ENCODE results near the gene FNIP2. TPM values are rescaled to one million over a fixed set of nuclear protein-coding genes. Genes with fewer than 3 reads are reported as not detected.

FNIP2 gene
- total and polyA plus RNA-seq, 10 of the 15 experiments (the other 5 are each of a cell fraction or from before 2014, with no cell fraction given) = 0.03 to 0.38 (median 0.15) TPM

- TF ChIP-seq, protein P1, sequence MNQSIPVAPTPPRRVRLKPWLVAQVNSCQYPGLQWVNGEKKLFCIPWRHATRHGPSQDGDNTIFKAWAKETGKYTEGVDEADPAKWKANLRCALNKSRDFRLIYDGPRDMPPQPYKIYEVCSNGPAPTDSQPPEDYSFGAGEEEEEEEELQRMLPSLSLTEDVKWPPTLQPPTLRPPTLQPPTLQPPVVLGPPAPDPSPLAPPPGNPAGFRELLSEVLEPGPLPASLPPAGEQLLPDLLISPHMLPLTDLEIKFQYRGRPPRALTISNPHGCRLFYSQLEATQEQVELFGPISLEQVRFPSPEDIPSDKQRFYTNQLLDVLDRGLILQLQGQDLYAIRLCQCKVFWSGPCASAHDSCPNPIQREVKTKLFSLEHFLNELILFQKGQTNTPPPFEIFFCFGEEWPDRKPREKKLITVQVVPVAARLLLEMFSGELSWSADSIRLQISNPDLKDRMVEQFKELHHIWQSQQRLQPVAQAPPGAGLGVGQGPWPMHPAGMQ (IDR thresholded peaks at IDR 0.05; ENCODE audit: borderline replicate concordance) = no peak
These were observed 8.0 kb upstream of the FNIP2 start (continued) for GRCh38 chr4:158760866-158761265.

DNA sequence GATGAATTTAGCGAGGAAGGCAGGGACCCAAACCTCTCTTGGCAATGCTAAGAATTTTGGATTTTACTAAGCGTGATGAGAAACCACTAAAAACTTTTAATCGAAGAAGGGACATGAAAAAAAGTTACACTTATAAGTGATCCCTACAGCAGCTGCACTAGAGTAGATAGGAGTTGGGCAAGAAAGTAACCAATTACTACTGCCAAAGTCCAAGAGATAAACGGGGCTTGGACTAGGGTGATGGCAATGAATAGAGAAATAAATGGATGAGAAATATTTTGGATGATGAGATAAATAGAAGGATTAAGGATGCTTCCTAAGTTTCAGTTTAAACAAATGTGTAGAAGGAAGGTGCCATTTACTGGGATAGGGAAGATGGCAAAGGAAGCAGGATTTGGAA, 6.3 kb upstream of the FNIP2 start:
- Histone ChIP-seq H3K4me1 (ENCODE audit: control insufficient read depth, insufficient read depth, low read length) (no peaks in the 10 kb centered on the region), H3K4me2 (ENCODE audit: control insufficient read depth, insufficient read depth) (no peak overlapping the region), H3K36me3 (ENCODE audit: control insufficient read depth in 2 of 2, insufficient read depth in 2 of 2, low read length in 1 of 2) (no peaks in the 10 kb centered on the region), H4K20me1 (ENCODE audit: control insufficient read depth, insufficient read depth) (no peaks in the 10 kb centered on the region), H3K79me2 (ENCODE audit: control insufficient read depth, insufficient read depth, low read length) (no peaks in the 10 kb centered on the region), H3K4me3 (no peak overlapping the region), H3K27ac (ENCODE audit: control insufficient read depth, insufficient read depth) (no peak overlapping the region), H3K27me3 (replicated peaks in 1 of 2; ENCODE audit: control insufficient read depth in 2 of 2, insufficient read depth in 2 of 2, low read length in 1 of 2) (no peaks in the 10 kb centered on the region; a peak in 1 of 4 replicates), H3K9ac (ENCODE audit: control insufficient read depth, insufficient read depth, low read length) (no peak overlapping the region), H3K9me3 (replicated peaks; ENCODE audit: control insufficient read depth, insufficient read depth, low read length) (no peaks in the 10 kb centered on the region; the same call in 2 of the 3 replicates), H2AFZ (ENCODE audit: control insufficient read depth, low read depth, low read length) (no peak overlapping the region)
- FAIRE-seq (no peak), ATAC-seq (no peak), DNase-seq (ENCODE audit: low read depth, low spot score) (no peak)
- in situ Hi-C loops (cut with MboI) = no loop called here
- WGBS (ENCODE audit: insufficient coverage, insufficient replicate concordance, low lambda C conversion rate, missing lambda C conversion rate) = 31% methylated on average over 4 of the region's 4 CpGs
- CTCF ChIA-PET = interaction anchor here (1.1 kb wide), 1 partner anchor 35 kb away, joined by 3 read pairs; no protein-coding TSS in a partner anchor
- POLR2A ChIA-PET = interaction anchor here (1.7 kb wide), 1 partner anchor 13 kb away, joined by 4 read pairs; no protein-coding TSS in a partner anchor
- SMC1A ChIA-PET (ENCODE audit: uncharacterized antibody, unreplicated experiment) = interaction anchor here (1.3 to 1.4 kb wide), 2 partner anchors 20 to 48 kb away, joined by 3 to 6 read pairs; no protein-coding TSS in a partner anchor
- RAD21 ChIA-PET (ENCODE audit: unreplicated experiment) = interaction anchor here (0.9 kb wide), 1 partner anchor 87 kb away, joined by 3 read pairs; no protein-coding TSS in a partner anchor
- intact Hi-C loops (cut with micrococcal nuclease; ENCODE audit: unreplicated experiment) = no loop called here
- no TSS peak for BruUV-seq (replicated peaks)
- TF ChIP-seq, protein P2, sequence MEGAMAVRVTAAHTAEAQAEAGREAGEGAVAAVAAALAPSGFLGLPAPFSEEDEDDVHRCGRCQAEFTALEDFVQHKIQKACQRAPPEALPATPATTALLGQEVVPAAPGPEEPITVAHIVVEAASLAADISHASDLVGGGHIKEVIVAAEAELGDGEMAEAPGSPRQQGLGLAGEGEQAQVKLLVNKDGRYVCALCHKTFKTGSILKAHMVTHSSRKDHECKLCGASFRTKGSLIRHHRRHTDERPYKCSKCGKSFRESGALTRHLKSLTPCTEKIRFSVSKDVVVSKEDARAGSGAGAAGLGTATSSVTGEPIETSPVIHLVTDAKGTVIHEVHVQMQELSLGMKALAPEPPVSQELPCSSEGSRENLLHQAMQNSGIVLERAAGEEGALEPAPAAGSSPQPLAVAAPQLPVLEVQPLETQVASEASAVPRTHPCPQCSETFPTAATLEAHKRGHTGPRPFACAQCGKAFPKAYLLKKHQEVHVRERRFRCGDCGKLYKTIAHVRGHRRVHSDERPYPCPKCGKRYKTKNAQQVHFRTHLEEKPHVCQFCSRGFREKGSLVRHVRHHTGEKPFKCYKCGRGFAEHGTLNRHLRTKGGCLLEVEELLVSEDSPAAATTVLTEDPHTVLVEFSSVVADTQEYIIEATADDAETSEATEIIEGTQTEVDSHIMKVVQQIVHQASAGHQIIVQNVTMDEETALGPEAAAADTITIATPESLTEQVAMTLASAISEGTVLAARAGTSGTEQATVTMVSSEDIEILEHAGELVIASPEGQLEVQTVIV (IDR thresholded peaks at IDR 0.05; ENCODE audit: borderline replicate concordance, partially characterized antibody) = no peak
- TF ChIP-seq EZH2 (IDR thresholded peaks at IDR 0.05; ENCODE audit: borderline replicate concordance, control insufficient read depth, low read depth, low read length) (no peak), RFX5 (IDR thresholded peaks at IDR 0.05; ENCODE audit: low read depth, low read length) (no peak), ATF7 (IDR thresholded peaks at IDR 0.05; ENCODE audit: low read depth) (no peak), MEF2A (IDR thresholded peaks at IDR 0.05; ENCODE audit: insufficient read depth, low read depth, low read length) (no peak), FOXM1 (IDR thresholded peaks at IDR 0.05; ENCODE audit: low read depth, low read length) (no peak), TCF3 (IDR thresholded peaks at IDR 0.05; ENCODE audit: borderline replicate concordance, insufficient read depth, low read depth, low read length) (no peak), ZNF217 (IDR thresholded peaks at IDR 0.05) (no peak), SUPT20H (IDR thresholded peaks at IDR 0.05; ENCODE audit: borderline replicate concordance, control insufficient read depth, low read depth, low read length) (no peak), TBL1XR1 (IDR thresholded peaks at IDR 0.05; ENCODE audit: low read depth, low read length) (no peak), ZNF207 (IDR thresholded peaks at IDR 0.05; ENCODE audit: borderline replicate concordance) (no peak), PML (IDR thresholded peaks at IDR 0.05; ENCODE audit: low read length) (no peak)
- TF ChIP-seq, protein P3, sequence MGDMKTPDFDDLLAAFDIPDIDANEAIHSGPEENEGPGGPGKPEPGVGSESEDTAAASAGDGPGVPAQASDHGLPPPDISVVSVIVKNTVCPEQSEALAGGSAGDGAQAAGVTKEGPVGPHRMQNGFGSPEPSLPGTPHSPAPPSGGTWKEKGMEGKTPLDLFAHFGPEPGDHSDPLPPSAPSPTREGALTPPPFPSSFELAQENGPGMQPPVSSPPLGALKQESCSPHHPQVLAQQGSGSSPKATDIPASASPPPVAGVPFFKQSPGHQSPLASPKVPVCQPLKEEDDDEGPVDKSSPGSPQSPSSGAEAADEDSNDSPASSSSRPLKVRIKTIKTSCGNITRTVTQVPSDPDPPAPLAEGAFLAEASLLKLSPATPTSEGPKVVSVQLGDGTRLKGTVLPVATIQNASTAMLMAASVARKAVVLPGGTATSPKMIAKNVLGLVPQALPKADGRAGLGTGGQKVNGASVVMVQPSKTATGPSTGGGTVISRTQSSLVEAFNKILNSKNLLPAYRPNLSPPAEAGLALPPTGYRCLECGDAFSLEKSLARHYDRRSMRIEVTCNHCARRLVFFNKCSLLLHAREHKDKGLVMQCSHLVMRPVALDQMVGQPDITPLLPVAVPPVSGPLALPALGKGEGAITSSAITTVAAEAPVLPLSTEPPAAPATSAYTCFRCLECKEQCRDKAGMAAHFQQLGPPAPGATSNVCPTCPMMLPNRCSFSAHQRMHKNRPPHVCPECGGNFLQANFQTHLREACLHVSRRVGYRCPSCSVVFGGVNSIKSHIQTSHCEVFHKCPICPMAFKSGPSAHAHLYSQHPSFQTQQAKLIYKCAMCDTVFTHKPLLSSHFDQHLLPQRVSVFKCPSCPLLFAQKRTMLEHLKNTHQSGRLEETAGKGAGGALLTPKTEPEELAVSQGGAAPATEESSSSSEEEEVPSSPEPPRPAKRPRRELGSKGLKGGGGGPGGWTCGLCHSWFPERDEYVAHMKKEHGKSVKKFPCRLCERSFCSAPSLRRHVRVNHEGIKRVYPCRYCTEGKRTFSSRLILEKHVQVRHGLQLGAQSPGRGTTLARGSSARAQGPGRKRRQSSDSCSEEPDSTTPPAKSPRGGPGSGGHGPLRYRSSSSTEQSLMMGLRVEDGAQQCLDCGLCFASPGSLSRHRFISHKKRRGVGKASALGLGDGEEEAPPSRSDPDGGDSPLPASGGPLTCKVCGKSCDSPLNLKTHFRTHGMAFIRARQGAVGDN (IDR thresholded peaks at IDR 0.05) = no peak

Measured in GM12878 (cell line).